Posterior vena cava (tissue), 2 donors: ENCODE measurements around the gene PRKD1. TPM values are rescaled to one million over a fixed set of nuclear protein-coding genes. Genes with fewer than 3 reads are reported as not detected.
"Not testable (repeated sequence)": the region's sequence is repeated elsewhere in the genome, so short reads cannot be mapped to it uniquely, and the experiment has no call there.

Experiments used
- DNase-seq: peaks from one replicate; pipeline ENCODE4 v3.0.0-alpha.2; 2020; ENCODE audit warnings: low spot score
- intact Hi-C, 2 donors: fragments of 100-400 bp; cut with DNase I; formaldehyde crosslinking; loops; one replicate each; pipeline versions ENCODE4 v1.14.1 to v1.14.2; 2022 to 2023
- total RNA-seq, 2 donors: library from RNA; stranded (reverse); fragmentation: NEBNext Ultra II Directional; extraction: Animal tissue kit (Norgen Biotek cat#: 25700); gene quantifications; one replicate each; pipeline ENCODE4 v1.2.1, GENCODE V29; 2021
- donor health status: DM: yes; HTN: yes; CAD: no.
- donor health status: DM: yes; HTN: yes; CAD: no.

PRKD1 gene
- total RNA-seq, 2 donors from 2014 or later: 38.7 to 44.2 TPM

DNA sequence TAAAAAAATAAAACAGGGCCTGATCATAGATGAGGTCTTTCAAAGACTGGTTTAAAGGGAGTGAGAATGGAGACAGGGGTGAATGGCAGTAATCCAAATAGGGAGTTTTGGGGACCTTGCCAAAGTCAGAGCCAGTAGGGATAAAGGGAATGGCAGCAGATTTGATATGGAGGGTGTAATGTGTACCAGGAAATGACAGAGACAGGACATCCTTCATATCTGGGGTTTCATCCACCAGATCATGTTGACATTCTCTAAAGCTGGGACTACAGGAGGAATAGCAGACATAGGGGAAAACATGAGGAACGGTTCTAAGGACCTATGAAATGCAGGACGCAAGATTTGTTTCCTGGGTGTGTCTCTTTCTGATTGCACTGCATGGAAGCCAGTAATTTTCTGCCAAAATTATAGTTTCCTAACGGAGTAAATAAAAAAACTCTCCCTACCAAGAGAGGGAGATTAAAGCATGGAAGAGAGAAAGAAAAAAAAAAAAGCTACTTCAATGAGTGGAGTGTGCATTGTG, 169.9 kb downstream of the PRKD1 start:
- intact Hi-C loops: no loop called here
- DNase-seq: no peak

DNA sequence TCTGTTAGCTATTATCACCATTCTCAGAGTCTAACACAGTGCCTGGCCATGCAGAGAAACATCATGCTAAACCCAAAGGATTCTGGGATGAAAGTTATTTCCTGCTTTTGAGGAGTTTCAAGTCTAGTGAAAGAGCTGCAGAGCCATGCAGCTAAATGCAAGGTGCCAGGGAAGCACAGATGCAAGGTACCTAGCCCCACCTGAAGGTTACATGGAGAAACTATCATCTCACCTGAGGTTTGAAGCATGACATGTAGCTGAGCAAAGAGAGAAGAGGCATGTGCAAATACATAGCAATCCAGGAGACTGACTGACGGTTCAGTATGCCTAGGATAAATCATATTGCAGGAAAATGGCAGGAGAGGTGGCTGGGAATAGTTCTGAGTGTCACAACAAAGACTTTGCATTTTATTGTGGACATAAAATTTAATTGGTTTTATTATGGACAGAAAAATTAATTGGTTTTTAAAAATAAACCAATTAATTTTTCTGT, 170.4 kb downstream of the PRKD1 start:
- DNase-seq: no peak
- intact Hi-C loops: no loop called here

DNA sequence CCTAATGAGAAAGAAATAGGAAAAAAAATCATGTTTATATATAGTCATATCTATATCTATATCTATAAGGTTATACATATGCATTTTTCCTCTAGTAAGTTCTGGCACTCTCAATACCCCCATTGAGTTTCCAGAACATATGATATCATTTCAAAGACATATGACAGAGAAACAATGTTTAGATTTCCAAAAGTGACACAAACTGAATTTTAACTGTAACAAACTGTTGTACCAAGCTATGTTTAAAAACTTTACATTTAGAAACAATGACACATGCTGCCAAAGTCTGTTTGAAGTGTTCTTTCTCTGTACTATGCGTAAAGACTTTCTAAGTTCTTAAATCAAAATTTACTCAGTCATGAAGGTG, 171.6 kb downstream of the PRKD1 start:
- intact Hi-C loops: no loop called here
- DNase-seq: no peak

DNA sequence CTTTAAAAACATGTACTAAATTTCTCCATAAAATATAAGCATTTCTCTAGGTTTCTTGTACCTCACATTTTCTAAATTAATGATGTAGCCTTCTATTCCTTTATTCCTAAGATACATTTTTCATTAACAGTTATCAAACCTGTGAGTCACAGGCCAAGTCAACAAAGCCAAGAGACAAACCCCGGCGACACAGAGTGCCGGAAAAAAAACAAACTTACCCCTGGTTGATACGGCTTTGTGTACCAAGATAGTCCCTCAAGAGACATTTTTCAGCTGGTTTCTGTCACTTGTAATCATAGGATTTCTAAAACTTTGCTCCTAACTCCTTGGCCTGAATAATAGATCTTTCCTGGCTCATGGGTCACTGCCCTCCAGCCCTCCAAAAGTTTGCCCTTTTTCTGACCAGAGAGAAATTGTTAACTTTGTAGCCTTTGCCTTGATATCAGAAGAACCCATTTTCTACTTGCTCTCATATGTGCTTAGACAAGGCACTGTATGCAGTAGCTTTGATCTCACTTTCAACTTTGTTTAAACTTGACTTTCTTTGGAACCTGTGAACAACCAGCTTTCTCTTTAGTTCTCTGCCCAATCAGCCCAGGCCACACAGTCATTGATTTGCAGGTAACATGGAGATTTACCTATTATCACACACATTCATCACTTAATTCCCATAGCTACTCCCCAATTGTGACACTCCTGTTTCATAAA, 172.2 kb downstream of the PRKD1 start:
- no peak for DNase-seq
- intact Hi-C loops: no loop called here

DNA sequence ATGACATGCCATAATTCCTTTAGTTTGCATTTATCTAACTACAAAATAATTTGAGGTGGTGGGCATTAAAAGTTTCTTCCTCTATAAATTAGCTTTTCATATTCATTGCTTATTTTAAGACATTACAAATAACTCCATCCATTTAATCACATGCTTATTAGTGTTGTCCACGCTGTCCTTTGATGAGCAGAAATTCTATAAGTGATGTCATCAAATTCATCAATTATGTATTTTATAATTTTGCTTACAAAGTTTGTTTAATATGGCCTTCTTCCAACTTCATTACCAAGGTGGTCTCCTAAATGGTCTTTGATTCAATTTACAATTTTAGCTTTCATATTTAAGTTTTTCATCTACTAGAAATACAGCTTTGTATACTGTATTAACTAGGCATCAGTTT, 173.5 kb downstream of the PRKD1 start:
- intact Hi-C loops: no loop called here
- no peak for DNase-seq

DNA sequence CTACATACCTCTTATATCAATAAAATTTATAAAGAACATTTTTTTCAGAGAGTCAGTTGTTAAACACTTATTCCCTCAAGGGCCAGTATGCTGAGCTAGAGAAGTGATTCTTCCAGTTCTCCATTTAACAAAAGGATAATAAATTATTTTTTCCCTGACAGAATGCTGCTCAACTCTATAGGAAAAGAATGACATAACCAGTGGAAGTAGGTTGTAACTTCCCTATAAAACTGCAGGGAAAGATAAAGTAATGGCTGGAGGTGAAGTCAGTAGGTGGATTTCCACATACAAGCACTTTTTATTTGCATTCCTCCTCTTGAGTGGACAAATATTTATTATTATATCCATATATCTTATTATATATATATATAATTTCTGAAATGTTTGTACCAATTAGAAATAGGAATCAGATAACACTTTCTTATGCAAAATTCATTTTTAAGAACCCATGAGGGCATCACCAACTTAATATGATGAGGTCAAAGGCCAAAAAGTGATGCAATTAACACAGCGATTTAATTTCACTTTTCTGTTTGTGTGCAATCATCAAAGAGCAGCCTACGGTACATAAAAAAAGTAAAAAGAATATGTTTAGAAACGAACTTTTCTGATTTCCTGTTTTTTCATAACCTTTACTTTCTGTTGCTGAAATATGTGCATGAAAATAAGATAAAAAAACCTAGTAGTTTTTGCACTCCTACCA, 175.3 kb downstream of the PRKD1 start:
- DNase-seq: no peak
- intact Hi-C loops: no loop called here

DNA sequence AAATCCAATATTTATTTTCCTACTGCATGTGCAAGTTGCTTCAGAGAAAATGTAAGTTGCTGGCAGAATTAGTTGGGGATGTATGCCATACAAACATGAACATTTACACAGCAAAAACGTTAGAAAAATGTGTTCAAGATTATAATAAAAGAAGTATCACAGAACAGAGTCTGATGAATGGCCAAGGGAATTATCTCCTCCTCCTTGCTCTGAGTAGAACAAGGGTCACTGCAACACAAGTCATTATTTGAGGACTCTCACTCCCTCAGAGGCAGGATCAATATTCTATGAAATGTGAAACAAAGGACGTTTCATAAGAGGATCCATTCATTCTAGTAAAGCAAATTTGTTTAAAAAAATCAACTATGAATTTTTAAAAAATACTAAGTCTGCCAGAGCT, 177.8 kb downstream of the PRKD1 start:
- intact Hi-C loops: no loop called here
- no peak for DNase-seq

DNA sequence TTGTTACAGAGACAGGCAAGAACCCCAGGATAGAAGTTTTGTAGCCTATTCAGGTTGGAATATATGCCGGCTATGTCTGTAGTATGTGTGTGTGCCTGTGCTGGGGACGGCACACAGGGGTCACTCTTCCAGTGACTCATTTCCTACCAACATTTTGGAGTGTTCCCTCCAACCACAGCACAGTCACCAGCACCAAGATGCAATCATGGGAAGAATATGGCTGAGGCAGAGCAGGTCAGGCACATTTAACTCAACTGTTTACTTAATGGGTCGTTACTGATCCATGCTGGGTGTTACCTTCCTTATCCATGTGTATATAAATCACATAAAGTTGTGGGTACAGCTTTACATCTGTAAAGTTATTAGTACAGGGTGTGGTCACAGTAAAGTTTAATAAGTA, 178.3 kb downstream of the PRKD1 start:
- DNase-seq: no peak
- intact Hi-C loops: no loop called here

DNA sequence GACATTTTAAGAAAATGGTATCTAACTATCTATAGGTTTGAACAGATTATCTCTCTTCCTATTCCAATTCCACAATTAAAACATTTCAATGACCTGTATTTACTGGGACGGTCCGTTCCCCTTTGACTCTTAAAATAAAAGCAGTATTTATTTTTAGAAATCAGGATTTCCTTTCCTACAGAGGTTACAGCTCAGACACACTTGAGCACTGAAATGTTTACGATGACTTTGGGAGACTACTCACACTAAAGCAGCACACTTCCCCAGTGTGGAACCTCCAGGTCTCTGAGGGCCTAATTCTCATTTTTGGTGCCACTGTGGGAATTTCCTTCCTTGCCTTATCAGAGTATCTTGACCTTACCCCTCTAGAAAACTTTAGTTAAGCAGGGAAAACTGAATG, 181.8 kb downstream of the PRKD1 start:
- intact Hi-C loops: no loop called here
- DNase-seq: no peak

DNA sequence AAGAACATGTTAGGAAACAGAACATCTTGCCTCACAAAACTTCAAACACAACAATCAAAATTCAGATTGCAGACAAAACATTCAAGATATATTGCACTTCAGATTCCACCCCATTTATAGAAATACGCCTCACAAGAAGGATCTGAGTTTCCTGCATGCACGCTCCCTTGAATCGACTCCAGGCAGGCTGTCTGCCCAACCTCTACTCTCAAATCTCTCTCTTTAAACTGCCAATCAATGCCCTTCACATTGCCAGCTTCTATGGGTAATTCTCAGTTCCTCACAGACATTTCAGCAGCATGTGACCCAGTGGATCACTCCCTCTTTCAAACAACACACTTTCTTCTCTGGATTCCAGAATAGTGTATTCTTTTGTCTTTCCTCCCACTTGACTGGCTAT, 184.1 kb downstream of the PRKD1 start:
- intact Hi-C loops: no loop called here

DNA sequence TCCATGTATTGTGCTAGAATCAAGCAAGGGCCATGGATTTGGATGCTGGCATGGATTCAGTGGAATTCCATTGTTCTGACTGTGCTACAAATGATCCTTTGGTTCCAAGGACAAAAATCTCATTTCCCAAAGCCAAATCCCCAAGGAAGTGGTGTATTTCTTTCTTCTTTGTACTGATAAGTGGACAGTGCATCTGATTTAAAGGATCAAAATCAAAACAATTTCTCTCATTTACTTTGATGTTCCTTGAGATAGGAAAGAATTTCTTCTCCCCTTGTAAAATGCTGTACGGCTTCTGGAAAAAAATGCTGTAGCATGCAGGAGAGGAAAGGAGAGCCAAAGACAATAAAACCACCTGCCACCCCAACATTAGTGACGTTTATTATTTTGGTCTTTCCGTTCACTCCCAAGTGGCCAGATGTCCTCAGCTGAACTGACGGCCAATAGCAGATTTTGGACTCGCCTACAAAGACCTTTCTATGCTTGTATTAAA, 185.7 kb downstream of the PRKD1 start:
- intact Hi-C loops: no loop called here
- no peak for DNase-seq

More for the DNA sequence above, 184.1 kb downstream of the PRKD1 start:
- DNase-seq: no peak

DNA sequence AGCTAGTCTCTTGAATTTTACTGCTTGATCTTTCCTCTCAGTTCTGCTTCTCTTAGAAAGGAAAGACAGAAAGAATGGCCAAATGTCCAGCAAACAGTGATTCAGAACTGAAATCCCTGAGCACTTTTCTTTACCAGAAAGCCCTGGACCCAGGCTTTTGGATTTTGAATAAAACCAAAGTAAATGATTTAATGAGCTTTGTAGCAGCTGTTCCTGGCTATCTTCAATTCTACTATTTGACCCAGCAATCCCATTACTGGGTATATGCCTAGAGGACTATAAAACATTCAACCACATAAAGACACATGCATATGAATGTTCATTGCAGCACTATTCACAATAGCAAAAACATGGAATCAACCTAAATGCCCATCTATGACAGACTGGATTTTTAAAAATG, 187.2 kb downstream of the PRKD1 start:
- intact Hi-C loops: no loop called here
- DNase-seq: no peak

DNA sequence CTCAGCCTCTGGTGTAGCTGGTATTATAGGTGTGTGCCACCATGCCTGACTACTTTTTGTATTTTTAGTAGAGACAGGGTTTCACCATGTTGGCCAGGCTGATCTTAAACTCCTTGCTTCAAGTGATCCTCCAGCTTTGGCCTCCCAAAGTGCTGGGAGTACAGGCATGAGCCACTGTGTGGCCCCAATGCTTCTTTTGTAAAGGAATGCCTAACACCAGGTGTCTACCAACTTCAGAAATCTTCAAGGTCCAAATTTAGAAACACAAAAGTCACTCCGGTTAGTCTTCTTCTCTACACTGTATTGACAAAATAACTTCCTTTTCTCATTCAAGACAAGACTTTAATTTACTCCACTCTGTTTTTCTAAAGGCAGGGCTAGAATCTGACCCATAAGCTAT, 188.7 kb downstream of the PRKD1 start:
- no peak for DNase-seq
- intact Hi-C loops: no loop called here

DNA sequence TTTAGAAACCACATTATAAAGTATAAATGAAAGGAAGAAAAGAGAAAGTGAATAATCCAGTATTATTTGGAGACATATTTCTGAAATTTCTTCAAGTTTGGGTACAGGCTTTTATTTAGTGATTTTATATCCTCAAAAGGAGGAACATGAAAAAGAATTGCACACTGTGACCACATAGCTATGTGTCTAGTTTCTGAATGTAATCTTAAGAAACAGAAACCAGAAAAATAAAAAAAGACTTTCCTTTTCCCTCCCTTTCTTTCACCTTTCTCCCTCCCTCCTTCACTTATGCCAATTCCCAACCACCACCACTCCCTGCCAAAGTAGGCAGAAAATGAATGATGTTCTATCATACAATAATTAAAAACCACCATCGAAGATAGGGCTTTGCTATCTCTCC, 189.6 kb downstream of the PRKD1 start:
- DNase-seq: no peak
- intact Hi-C loops: no loop called here

DNA sequence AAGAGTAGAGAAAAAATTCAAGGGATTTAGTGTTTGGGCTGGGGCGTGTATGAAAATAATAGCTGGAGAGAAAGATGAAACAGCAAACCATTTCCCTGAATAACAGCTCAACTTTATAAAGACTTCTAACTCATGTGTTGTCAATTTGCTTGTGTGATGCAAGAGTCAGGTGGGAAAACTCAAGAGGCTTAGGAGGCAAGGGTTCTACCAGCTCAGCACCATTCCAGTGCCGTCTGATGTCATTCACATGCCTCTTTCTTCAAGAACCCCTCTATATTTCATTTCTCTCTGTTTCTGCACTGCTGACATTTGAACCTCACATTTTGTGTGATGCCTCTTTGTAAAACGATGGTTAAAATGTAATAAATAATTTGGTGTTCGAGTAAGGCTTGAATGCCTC, 192.2 kb downstream of the PRKD1 start:
- intact Hi-C loops: no loop called here
- no peak for DNase-seq

DNA sequence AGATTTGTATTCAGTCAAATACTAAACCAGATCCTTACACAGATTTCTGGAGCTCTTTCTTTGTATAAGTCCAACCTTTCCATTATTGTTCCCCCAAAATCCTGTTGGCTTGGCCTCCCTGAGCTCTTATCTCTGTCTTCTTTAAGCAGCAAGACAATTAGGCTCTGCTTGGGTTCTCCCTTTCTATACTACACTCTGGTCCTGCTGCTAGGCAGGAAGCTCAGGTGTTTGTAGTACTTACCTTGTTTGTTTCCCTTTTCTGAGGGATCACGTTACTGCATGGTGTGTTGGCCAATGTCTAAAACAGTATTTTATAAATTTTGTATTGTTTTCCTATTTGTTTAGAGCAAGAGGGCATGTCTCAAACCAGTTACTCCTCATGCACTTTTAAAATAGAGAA, 192.9 kb downstream of the PRKD1 start:
- intact Hi-C loops: no loop called here
- DNase-seq: no peak

DNA sequence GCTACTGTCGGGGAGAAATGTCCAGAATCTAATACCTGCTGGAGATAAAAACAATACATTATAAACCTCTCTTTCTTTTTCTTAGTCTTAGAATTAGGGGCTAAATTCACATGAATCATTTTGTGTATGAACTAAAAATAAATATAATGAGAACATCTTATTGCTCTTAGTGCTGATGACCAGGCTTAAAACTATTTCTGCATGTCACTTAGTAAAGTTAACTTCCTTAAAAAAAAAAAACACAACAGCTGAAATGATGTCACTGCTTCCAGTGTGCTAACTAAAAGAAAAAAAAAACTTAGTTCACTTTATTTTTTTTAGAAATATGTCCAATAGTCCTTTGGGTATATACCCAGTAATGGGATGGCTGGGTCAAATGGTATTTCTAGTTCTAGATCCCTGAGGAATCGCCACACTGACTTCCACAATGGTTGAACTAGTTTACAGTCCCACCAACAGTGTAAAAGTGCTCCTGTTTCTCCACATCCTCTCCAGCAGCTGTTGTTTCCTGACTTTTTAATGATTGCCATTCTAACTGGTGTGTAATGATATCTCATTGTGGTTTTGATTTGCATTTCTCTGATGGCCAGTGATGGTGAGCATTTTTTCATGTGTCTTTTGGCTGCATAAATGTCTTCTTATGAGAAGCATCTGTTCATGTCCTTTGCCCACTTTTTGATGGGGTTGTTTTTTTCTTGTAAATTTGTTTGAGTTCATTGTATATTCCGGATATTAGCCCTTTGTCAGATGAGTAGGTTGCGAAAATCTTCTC, 200.9 kb downstream of the PRKD1 start:
- intact Hi-C loops: loop anchor here in 1 of 2 donors (10.0 kb wide), 1 partner anchor 52 kb away; no protein-coding TSS in a partner anchor
- DNase-seq: not testable (repeated sequence)

DNA sequence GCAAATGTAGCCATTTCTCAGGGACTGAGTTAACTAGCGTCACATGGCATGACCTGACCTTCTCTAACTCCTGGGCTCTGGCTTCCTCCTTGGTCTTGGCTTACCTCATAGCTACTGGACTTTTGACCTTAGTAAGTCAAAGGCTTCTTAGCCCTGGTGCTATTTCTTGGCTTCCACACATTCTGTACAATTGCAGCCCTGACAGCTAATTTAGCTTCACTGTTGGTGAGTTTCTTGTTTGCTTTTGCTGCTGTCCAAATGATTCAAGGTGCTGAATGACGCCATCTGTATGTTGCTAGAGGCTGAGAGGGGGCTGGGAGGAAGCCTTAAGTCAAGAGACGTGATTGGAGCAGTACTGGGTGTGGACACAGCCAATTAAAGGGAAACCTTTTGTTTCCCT, 202.7 kb downstream of the PRKD1 start:
- intact Hi-C loops: loop anchor here in 1 of 2 donors (10.0 kb wide), 1 partner anchor 50 kb away; no protein-coding TSS in a partner anchor
- DNase-seq: no peak

DNA sequence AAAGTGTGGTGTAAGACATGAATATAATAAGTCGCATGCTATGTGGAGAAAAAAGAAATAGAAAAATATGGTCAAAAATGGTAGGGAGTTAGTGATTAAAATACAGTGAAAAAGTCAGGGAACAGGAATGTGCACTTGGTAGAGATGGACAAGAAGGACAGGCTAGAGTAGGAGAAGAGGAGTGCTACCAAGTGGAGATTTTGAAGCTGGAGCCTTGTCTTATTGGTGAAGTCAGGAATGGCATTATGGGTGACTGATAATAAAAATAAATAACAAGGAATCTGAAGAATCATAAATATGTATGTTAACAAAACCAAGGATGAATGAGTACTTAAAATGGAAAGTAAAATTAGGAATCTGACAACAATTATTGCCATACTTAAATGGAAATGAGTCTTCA, 204.8 kb downstream of the PRKD1 start:
- intact Hi-C loops: loop anchor here in 1 of 2 donors (10.0 kb wide), 1 partner anchor 48 kb away; no protein-coding TSS in a partner anchor
- DNase-seq: no peak

DNA sequence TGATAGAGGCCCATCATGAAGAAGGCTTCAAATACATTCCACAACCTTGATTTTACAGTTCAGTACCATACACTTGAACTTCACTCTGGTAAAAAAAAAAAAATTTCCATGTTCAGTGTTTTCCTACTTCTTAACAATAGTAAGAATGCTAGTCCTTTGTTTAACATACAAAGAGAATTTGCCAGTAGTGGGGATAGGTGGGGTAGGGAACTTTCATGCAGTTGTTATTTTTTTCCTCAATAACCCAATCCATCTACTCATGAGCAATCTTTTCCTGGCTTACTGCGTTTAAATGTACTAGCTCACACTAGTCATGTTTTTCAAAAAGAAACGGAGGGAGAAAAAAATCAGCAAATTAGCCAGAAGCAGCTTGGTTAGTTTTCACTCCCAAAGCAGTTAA, 206.1 kb downstream of the PRKD1 start:
- intact Hi-C loops: loop anchor here in 1 of 2 donors (10.0 kb wide), 1 partner anchor 47 kb away; no protein-coding TSS in a partner anchor
- no peak for DNase-seq
